HepG2 (cell line): ENCODE results near the gene SRRT. TPM values are rescaled to one million over a fixed set of nuclear protein-coding genes. Genes with fewer than 3 reads are reported as not detected.

Experiments
- BCL3 ChIP-seq: sonication (generic); formaldehyde crosslinking; IDR thresholded peaks from 2 replicates; pipeline ENCODE4 v1.5.1; 2020; ENCODE audit warnings: mild to moderate bottlenecking, missing genetic modification reagents, moderate library complexity
- CENPX ChIP-seq: sonication (generic); formaldehyde crosslinking; IDR thresholded peaks from 2 replicates; pipeline ENCODE4 v1.9.0; 2021; ENCODE audit warnings: mild to moderate bottlenecking, missing genetic modification reagents, moderate library complexity
- FUBP1 ChIP-seq: sonication (generic); formaldehyde crosslinking; IDR thresholded peaks from 2 replicates; pipeline ENCODE4 v1.5.1; 2020; ENCODE audit warnings: missing genetic modification reagents, mild to moderate bottlenecking, borderline replicate concordance
- LRRFIP1 ChIP-seq: sonication (generic); formaldehyde crosslinking; conservative IDR thresholded peaks from 2 replicates; pipeline ENCODE4 v1.4.0; 2020; ENCODE audit warnings: missing genetic modification reagents
- MBNL3 ChIP-seq: fragments of 250-450 bp; sonication (Bioruptor Pico); conservative IDR thresholded peaks from 2 replicates; pipeline ENCODE4 v1.8.0; 2022; ENCODE audit warnings: mild to moderate bottlenecking, inconsistent platforms
- MED1 ChIP-seq: sonication (generic); formaldehyde crosslinking; IDR thresholded peaks from 2 replicates; pipeline ENCODE4 v1.4.0; 2020; ENCODE audit warnings: missing genetic modification reagents
- NAIF1 ChIP-seq: sonication (generic); formaldehyde crosslinking; IDR thresholded peaks from 2 replicates; pipeline ENCODE4 v1.5.0; 2020; ENCODE audit warnings: mild to moderate bottlenecking, missing genetic modification reagents, borderline replicate concordance
- NR2F6 ChIP-seq, 2 experiments: IDR thresholded peaks; 2 replicates each; pipeline ENCODE4 v1.6.1; 2016; ENCODE audit warnings: antibody characterized with exemption in 1 of 2, mild to moderate bottlenecking in 1 of 2
- PHB2 ChIP-seq: fragments of 450-650 bp; IDR thresholded peaks from 2 replicates; pipeline ENCODE4 v1.6.1; 2018; ENCODE audit not compliant: partially characterized antibody
- TEAD2 ChIP-seq: sonication (generic); formaldehyde crosslinking; IDR thresholded peaks from 2 replicates; pipeline ENCODE4 v1.9.0; 2021; ENCODE audit warnings: missing genetic modification reagents
- ZNF10 ChIP-seq: sonication (generic); formaldehyde crosslinking; IDR thresholded peaks from 2 replicates; pipeline ENCODE4 v1.4.0; 2020; ENCODE audit warnings: mild to moderate bottlenecking, low read depth, missing genetic modification reagents, borderline replicate concordance
- ZNF460 ChIP-seq: sonication (generic); formaldehyde crosslinking; IDR thresholded peaks from 2 replicates; pipeline ENCODE4 v1.5.1; 2020; ENCODE audit warnings: missing genetic modification reagents, mild to moderate bottlenecking, borderline replicate concordance
- ZNF513 ChIP-seq: sonication (generic); formaldehyde crosslinking; conservative IDR thresholded peaks from 2 replicates; pipeline ENCODE4 v1.5.0; 2020; ENCODE audit warnings: missing genetic modification reagents
- ZNF530 ChIP-seq: sonication (generic); formaldehyde crosslinking; IDR thresholded peaks from 2 replicates; pipeline ENCODE4 v1.5.0; 2020; ENCODE audit warnings: low read depth, mild to moderate bottlenecking, missing genetic modification reagents
- ZNF597 ChIP-seq: sonication (generic); formaldehyde crosslinking; IDR thresholded peaks from 2 replicates; pipeline ENCODE4 v1.5.0; 2020; ENCODE audit warnings: missing genetic modification reagents
- ZNF629 ChIP-seq: sonication (generic); formaldehyde crosslinking; conservative IDR thresholded peaks from 2 replicates; pipeline ENCODE4 v1.5.0; 2020; ENCODE audit warnings: missing genetic modification reagents
- ZNF644 ChIP-seq: IDR thresholded peaks from 2 replicates; pipeline ENCODE4 v1.6.1; 2016; ENCODE audit warnings: low read depth
- ZNF772 ChIP-seq: sonication (generic); formaldehyde crosslinking; IDR thresholded peaks from 2 replicates; pipeline ENCODE4 v1.5.0; 2020; ENCODE audit warnings: mild to moderate bottlenecking, missing genetic modification reagents
- ZNF776 ChIP-seq: sonication (generic); formaldehyde crosslinking; IDR thresholded peaks from 2 replicates; pipeline ENCODE4 v1.4.0; 2020; ENCODE audit warnings: mild to moderate bottlenecking, missing genetic modification reagents
- ZNF878 ChIP-seq: sonication (generic); formaldehyde crosslinking; IDR thresholded peaks from 2 replicates; pipeline ENCODE4 v1.8.1; 2023; ENCODE audit warnings: mild to moderate bottlenecking, missing genetic modification reagents, moderate library complexity
- polyA plus RNA-seq, 8 experiments: library from polyadenylated mRNA; depleted of rRNA in 3 of 8; stranded (reverse) in 7 of 8; unstranded in 1 of 8; fragments of >200 nt; fragmentation: Illumina TruSeq in 4 of 8; extraction: Trizol in 4 of 8; gene quantifications; 2 replicates each; pipeline versions ENCODE4 v1.2.1 to v1.2.3, GENCODE V29; 2011 to 2016; ENCODE audit warnings: low read depth in 4 of 8, missing spikeins in 1 of 8, mixed read lengths in 1 of 8; ENCODE audit not compliant: insufficient read depth in 1 of 8
- total RNA-seq, 5 experiments: library from RNA; depleted of rRNA; stranded (reverse); fragments of >200 nt; fragmentation: Illumina TruSeq; extraction: Trizol; gene quantifications; 2 replicates each; pipeline ENCODE4 v1.2.3, GENCODE V29; 2016; ENCODE audit warnings: low read depth in 1 of 5

The SRRT gene
- total and polyA plus RNA-seq, 2 of the 13 experiments (the other 11 are each of a cell fraction or from before 2014, with no cell fraction given): 26.2 to 106 TPM

GRCh38 chr7:100852048-100852872 lies 22.6 kb upstream of the SRRT start, which contains the start of gene SLC12A9 (continued):
- TF ChIP-seq LRRFIP1 (CRISPR knock-in tag): no peak
- no peak for TF ChIP-seq FUBP1 (CRISPR knock-in tag)
- TF ChIP-seq NR2F6 (IDR thresholded peaks at IDR 0.05): no peak
- TF ChIP-seq NR2F6 (CRISPR knock-in tag; IDR thresholded peaks at IDR 0.05): peak; percentile 5; the same call in 1 of the 2 replicates
- TF ChIP-seq TEAD2 (CRISPR knock-in tag): no peak
- TF ChIP-seq ZNF530 (CRISPR knock-in tag): no peak
- no peak for TF ChIP-seq ZNF878 (CRISPR knock-in tag)
- TF ChIP-seq ZNF772: 0 out of 2 replicates have a peak, but pooled peaks have one; percentile 62
- TF ChIP-seq ZNF644: no peak
- no peak for TF ChIP-seq ZNF629 (CRISPR knock-in tag)
- no peak for TF ChIP-seq PHB2
- TF ChIP-seq MBNL3 (CRISPR knock-in tag): no peak
- TF ChIP-seq ZNF513 (CRISPR knock-in tag): no peak
- no peak for TF ChIP-seq CENPX (CRISPR knock-in tag)
- peak; percentile 91; the same call in 1 of the 2 replicates for TF ChIP-seq BCL3 (CRISPR knock-in tag)
- TF ChIP-seq NAIF1 (CRISPR knock-in tag): 0 out of 2 replicates have a peak, but pooled peaks have one; percentile 32
- TF ChIP-seq MED1 (CRISPR knock-in tag): no peak; the same call in 1 of the 2 replicates
- no peak for TF ChIP-seq ZNF10 (CRISPR knock-in tag)
- no peak for TF ChIP-seq ZNF776
- no peak for TF ChIP-seq ZNF460 (CRISPR knock-in tag)
- TF ChIP-seq ZNF597 (CRISPR knock-in tag): no peak
